H1 (cell line): Measurements from ENCODE around the gene TRAPPC11. TPM values are rescaled to one million over a fixed set of nuclear protein-coding genes. Genes with fewer than 3 reads are reported as not detected.

Experiments
- CTBP2 ChIP-seq: IDR thresholded peaks from 2 replicates; pipeline ENCODE4 v1.7.0; 2011; ENCODE audit warnings: borderline replicate concordance, mild to moderate bottlenecking, moderate library complexity, mixed read lengths, low read length; ENCODE audit not compliant: insufficient read depth, insufficient read length
- CTCF ChIP-seq, 3 experiments: IDR thresholded peaks; 1 replicate in 2 of 3; 2 replicates in 1 of 3; pipeline versions ENCODE4 v1.5.1 to v1.6.1; 2011; ENCODE audit warnings: low read length in 3 of 3, mild to moderate bottlenecking in 3 of 3, inconsistent platforms in 2 of 3, low read depth in 1 of 3, moderate library complexity in 1 of 3; ENCODE audit not compliant: insufficient read depth in 1 of 3; ENCODE audit errors: control extremely low read depth in 1 of 3
- EZH2 ChIP-seq: fragments of 200-600 bp; sonication (generic); IDR thresholded peaks from 2 replicates; pipeline ENCODE4 v1.7.1; 2012; ENCODE audit warnings: low read depth, mild to moderate bottlenecking, moderate library complexity, low read length, inconsistent platforms; ENCODE audit not compliant: severe bottlenecking
- RBBP5 ChIP-seq: IDR thresholded peaks from 2 replicates; pipeline ENCODE4 v1.7.1; 2012; ENCODE audit warnings: low read depth, mild to moderate bottlenecking, inconsistent platforms, low read length, moderate library complexity, borderline replicate concordance
- TAF1 ChIP-seq: IDR thresholded peaks from 2 replicates; pipeline ENCODE4 v1.6.1; 2011; ENCODE audit warnings: mild to moderate bottlenecking, low read depth, low read length
- polyA plus RNA-seq, 7 experiments: library from polyadenylated mRNA; depleted of rRNA in 3 of 7; stranded (reverse) in 5 of 7; unstranded in 2 of 7; fragments of >200 nt in 5 of 7; fragments of 200-250 nt in 2 of 7; gene quantifications; 1 replicate in 5 of 7; 2 replicates in 1 of 7; 4 replicates in 1 of 7; pipeline versions ENCODE4 v1.2.1 to v1.2.3, GENCODE V29; 2011 to 2013; ENCODE audit warnings: missing spikeins in 2 of 7, mixed read lengths in 2 of 7
- total RNA-seq: library from RNA; stranded (reverse); fragmentation: NEBNext Ultra II Directional; extraction: Animal tissue kit (Norgen Biotek cat#: 25700); gene quantifications from 2 replicates; pipeline ENCODE4 v1.2.1, GENCODE V29; 2021

Gene TRAPPC11
- total and polyA plus RNA-seq, 2 of the 8 experiments (the other 6 are each of a cell fraction or from before 2014, with no cell fraction given) = 19.2 to 25.9 TPM

GRCh38 chr4:183624548-183624947, 34.5 kb upstream of the TRAPPC11 start (continued):
- no peak for TF ChIP-seq CTCF (IDR thresholded peaks at IDR 0.05; ENCODE audit: control extremely low read depth in 1 of 3, insufficient read depth in 1 of 3, low read depth in 1 of 3, low read length in 3 of 3)
- TF ChIP-seq EZH2 = no peak
- TF ChIP-seq RBBP5 = no peak
- no peak for TF ChIP-seq TAF1
- TF ChIP-seq CTBP2 = no peak
